Dedifferentiated amniotic fluid mesenchymal stem cell (primary cell): ENCODE measurements around the gene SLC24A3.

Experiments used
- DNase-seq: peaks from one replicate; pipeline ENCODE4 v3.0.0-alpha.2; 2016; ENCODE audit errors: extremely low spot score

Gene SLC24A3

GRCh38 chr20:19769507-19769906 is 557.1 kb downstream of the SLC24A3 start:
- DNase-seq = no peak

- no peak for DNase-seq
Observed at GRCh38 chr20:19770375-19770774, 557.9 kb downstream of the SLC24A3 start.

- DNase-seq = no peak
Observed at GRCh38 chr20:19771031-19771430, 558.6 kb downstream of the SLC24A3 start.
